CD14-positive monocyte (primary cell): ENCODE results near the gene ZNF385D. TPM values are rescaled to one million over a fixed set of nuclear protein-coding genes. Genes with fewer than 3 reads are reported as not detected.
A peak's percentile ranks its signal among the peaks of the same experiment; 100 is the strongest.

Source experiments
- DNase-seq, 3 donors: peaks; one replicate each; pipeline ENCODE4 v3.0.0-alpha.2; 2011 to 2022
- H2AFZ ChIP-seq: 2 replicates; pipeline ENCODE4 v1.6.0; 2012; ENCODE audit warnings: mild to moderate bottlenecking, low read depth, low read length, inconsistent platforms; ENCODE audit not compliant: insufficient read depth, poor library complexity, severe bottlenecking
- H3K27ac ChIP-seq, 2 donors: 1 replicate in 1 of 2; 2 replicates in 1 of 2; pipeline ENCODE4 v1.5.1; 2012 to 2013; ENCODE audit warnings: low read length in 2 of 2, control low read depth in 1 of 2, inconsistent platforms in 1 of 2, low read depth in 1 of 2, mild to moderate bottlenecking in 1 of 2
- H3K27me3 ChIP-seq, 2 donors: one replicate each; pipeline versions ENCODE4 v1.6.0 to v1.6.1; 2011 to 2013; ENCODE audit warnings: low read length in 2 of 2; ENCODE audit not compliant: control insufficient read depth in 2 of 2, insufficient read depth in 2 of 2
- H3K36me3 ChIP-seq, 2 donors: replicated peaks in 1 of 2; 1 replicate in 1 of 2; 2 replicates in 1 of 2; pipeline versions ENCODE4 v1.5.1 to v1.6.1; 2012 to 2013; ENCODE audit warnings: low read length in 2 of 2, control low read depth in 1 of 2, inconsistent platforms in 1 of 2, mild to moderate bottlenecking in 1 of 2; ENCODE audit not compliant: insufficient read depth in 2 of 2, control insufficient read depth in 1 of 2
- H3K4me1 ChIP-seq, 2 donors: 1 replicate in 1 of 2; 2 replicates in 1 of 2; pipeline versions ENCODE4 v1.5.1 to v1.6.1; 2012 to 2013; ENCODE audit warnings: low read length in 2 of 2, control low read depth in 1 of 2, inconsistent platforms in 1 of 2, mild to moderate bottlenecking in 1 of 2, moderate library complexity in 1 of 2; ENCODE audit not compliant: insufficient read depth in 2 of 2, control insufficient read depth in 1 of 2
- H3K4me2 ChIP-seq: replicated peaks from 2 replicates; pipeline ENCODE3; 2012; ENCODE audit warnings: low read length, moderate library complexity, mild to moderate bottlenecking; ENCODE audit not compliant: poor library complexity, severe bottlenecking; ENCODE audit errors: extremely low read depth
- H3K4me3 ChIP-seq, 3 experiments: fragments of 200-600 bp in 1 of 3; sonication (generic) in 1 of 3; replicated peaks in 1 of 3; 1 replicate in 2 of 3; 2 replicates in 1 of 3; pipeline ENCODE4 v1.5.1; 2011 to 2013; ENCODE audit warnings: low read length in 3 of 3, mild to moderate bottlenecking in 3 of 3, control low read depth in 2 of 3, low read depth in 2 of 3, inconsistent platforms in 1 of 3, moderate library complexity in 1 of 3
- H3K79me2 ChIP-seq: 2 replicates; pipeline ENCODE4 v1.6.0; 2012; ENCODE audit warnings: mild to moderate bottlenecking, control low read depth, inconsistent platforms, low read length, moderate library complexity; ENCODE audit not compliant: insufficient read depth
- H3K9ac ChIP-seq: 2 replicates; pipeline ENCODE4 v1.6.0; 2017; ENCODE audit warnings: low read length, mild to moderate bottlenecking; ENCODE audit not compliant: insufficient read depth, poor library complexity, severe bottlenecking
- H3K9me3 ChIP-seq, 2 donors: replicated peaks in 1 of 2; 1 replicate in 1 of 2; 2 replicates in 1 of 2; pipeline versions ENCODE4 v1.5.1 to v1.6.1; 2012 to 2013; ENCODE audit warnings: low read length in 2 of 2, control low read depth in 1 of 2; ENCODE audit not compliant: control insufficient read depth in 1 of 2, insufficient read depth in 1 of 2
- H4K20me1 ChIP-seq: 2 replicates; pipeline ENCODE4 v1.6.0; 2012; ENCODE audit warnings: mild to moderate bottlenecking, low read length, control low read depth, moderate library complexity; ENCODE audit not compliant: insufficient read depth
- H3K27ac Mint-ChIP-seq, 7 donors: one replicate each; pipeline ENCODE4 v1.8.0; 2020; ENCODE audit warnings: mild to moderate bottlenecking in 7 of 7, mixed read lengths in 7 of 7, moderate library complexity in 6 of 7, inconsistent platforms in 2 of 7
- H3K27me3 Mint-ChIP-seq, 3 donors: one replicate each; pipeline ENCODE4 v1.8.0; 2021 to 2022; ENCODE audit warnings: low read depth in 3 of 3, mild to moderate bottlenecking in 3 of 3, mixed read lengths in 3 of 3, moderate library complexity in 3 of 3, inconsistent platforms in 1 of 3
- H3K36me3 Mint-ChIP-seq, 2 donors: one replicate each; pipeline ENCODE4 v1.8.0; 2020; ENCODE audit warnings: mixed read lengths in 2 of 2, inconsistent platforms in 1 of 2, mild to moderate bottlenecking in 1 of 2
- H3K4me1 Mint-ChIP-seq: one replicate; pipeline ENCODE4 v1.8.0; 2020; ENCODE audit warnings: mild to moderate bottlenecking, mixed read lengths
- H3K4me3 Mint-ChIP-seq, 2 donors: one replicate each; pipeline ENCODE4 v1.8.0; 2020; ENCODE audit warnings: mild to moderate bottlenecking in 2 of 2, mixed read lengths in 2 of 2, moderate library complexity in 1 of 2
- H3K9me3 Mint-ChIP-seq, 7 donors: one replicate each; pipeline ENCODE4 v1.8.0; 2020 to 2022; ENCODE audit warnings: mixed read lengths in 7 of 7, mild to moderate bottlenecking in 6 of 7, moderate library complexity in 6 of 7, inconsistent platforms in 2 of 7
- WGBS: methylation state at CpG from one replicate; pipeline ENCODE4 v1.1.5; 2013; ENCODE audit warnings: missing lambda C conversion rate; ENCODE audit not compliant: insufficient coverage; 5-methylcytosine and 5-hydroxymethylcytosine counted together
- intact Hi-C, 2 donors: fragments of 100-400 bp; cut with micrococcal nuclease; formaldehyde crosslinking; loops; one replicate each; pipeline versions ENCODE4 v1.15.0 to v1.15.1; 2023
- polyA plus RNA-seq, 3 donors: library from polyadenylated mRNA; depleted of rRNA in 1 of 3; unstranded in 2 of 3; stranded (reverse) in 1 of 3; fragments of 300-500 nt in 2 of 3; fragments of >200 nt in 1 of 3; fragmentation: Illumina TruSeq in 2 of 3; gene quantifications; 1 replicate in 2 of 3; 2 replicates in 1 of 3; pipeline ENCODE4 v1.2.3, GENCODE V29; 2012 to 2021
- TF ChIP-seq, protein P1 (sequence below): fragments of 200-600 bp; IDR thresholded peaks from one replicate; pipeline ENCODE4 v1.8.0; 2022; ENCODE audit warnings: antibody characterized with exemption, mild to moderate bottlenecking

The ZNF385D gene
- polyA plus RNA-seq, 3 donors = not detected

DNA sequence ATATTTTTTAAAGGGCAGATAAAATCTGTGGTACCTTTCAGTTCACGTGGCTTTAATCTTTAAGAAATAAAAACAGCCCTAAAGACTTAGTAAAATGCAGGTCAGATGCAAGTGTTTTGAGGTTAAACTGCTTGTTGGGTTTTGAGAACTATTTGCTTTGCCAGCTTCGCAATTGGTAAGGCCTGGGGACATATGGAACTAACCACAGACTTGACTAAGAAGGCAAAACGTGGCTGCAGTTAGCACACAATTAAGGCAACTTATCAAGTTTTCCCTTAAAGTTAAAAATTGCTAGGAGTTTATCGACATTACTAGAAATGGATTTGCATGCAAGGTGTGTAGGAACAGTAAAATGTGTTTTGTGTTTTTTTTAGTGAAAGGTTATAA is 206.9 kb downstream of the ZNF385D start:
- Histone ChIP-seq H3K9me3 (peaks cover 12 to 27% of the 10 kb centered on the region in 2 donors), H3K9ac (no peak overlapping the region), H3K27ac (no peak overlapping the region), H3K79me2 (no peaks in the 10 kb centered on the region), H2AFZ (no peak overlapping the region), H3K27me3 (no peaks in the 10 kb centered on the region), H3K4me1 (no peaks in the 10 kb centered on the region), H3K36me3 (no peaks in the 10 kb centered on the region), H3K4me2 (no peak overlapping the region), H3K4me3 (no peak overlapping the region), H4K20me1 (no peaks in the 10 kb centered on the region)
- TF ChIP-seq, protein P1, sequence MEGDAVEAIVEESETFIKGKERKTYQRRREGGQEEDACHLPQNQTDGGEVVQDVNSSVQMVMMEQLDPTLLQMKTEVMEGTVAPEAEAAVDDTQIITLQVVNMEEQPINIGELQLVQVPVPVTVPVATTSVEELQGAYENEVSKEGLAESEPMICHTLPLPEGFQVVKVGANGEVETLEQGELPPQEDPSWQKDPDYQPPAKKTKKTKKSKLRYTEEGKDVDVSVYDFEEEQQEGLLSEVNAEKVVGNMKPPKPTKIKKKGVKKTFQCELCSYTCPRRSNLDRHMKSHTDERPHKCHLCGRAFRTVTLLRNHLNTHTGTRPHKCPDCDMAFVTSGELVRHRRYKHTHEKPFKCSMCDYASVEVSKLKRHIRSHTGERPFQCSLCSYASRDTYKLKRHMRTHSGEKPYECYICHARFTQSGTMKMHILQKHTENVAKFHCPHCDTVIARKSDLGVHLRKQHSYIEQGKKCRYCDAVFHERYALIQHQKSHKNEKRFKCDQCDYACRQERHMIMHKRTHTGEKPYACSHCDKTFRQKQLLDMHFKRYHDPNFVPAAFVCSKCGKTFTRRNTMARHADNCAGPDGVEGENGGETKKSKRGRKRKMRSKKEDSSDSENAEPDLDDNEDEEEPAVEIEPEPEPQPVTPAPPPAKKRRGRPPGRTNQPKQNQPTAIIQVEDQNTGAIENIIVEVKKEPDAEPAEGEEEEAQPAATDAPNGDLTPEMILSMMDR = no peak
- no peaks in the 10 kb centered on the region for H3K36me3 Mint-ChIP-seq
- H3K4me3 Mint-ChIP-seq = peak overlapping the region in 1 of 2 donors; percentile 44
- 58% methylated on average over 2 of the region's 4 CpGs for WGBS
- intact Hi-C loops = no loop called here
- H3K27ac Mint-ChIP-seq = no peak overlapping the region
- DNase-seq = no peak
- peaks cover 3 to 20% (median 11%) of the 10 kb centered on the region in 7 donors for H3K9me3 Mint-ChIP-seq
- H3K27me3 Mint-ChIP-seq = no peaks in the 10 kb centered on the region
- H3K4me1 Mint-ChIP-seq = peaks cover 4% of the 10 kb centered on the region

DNA sequence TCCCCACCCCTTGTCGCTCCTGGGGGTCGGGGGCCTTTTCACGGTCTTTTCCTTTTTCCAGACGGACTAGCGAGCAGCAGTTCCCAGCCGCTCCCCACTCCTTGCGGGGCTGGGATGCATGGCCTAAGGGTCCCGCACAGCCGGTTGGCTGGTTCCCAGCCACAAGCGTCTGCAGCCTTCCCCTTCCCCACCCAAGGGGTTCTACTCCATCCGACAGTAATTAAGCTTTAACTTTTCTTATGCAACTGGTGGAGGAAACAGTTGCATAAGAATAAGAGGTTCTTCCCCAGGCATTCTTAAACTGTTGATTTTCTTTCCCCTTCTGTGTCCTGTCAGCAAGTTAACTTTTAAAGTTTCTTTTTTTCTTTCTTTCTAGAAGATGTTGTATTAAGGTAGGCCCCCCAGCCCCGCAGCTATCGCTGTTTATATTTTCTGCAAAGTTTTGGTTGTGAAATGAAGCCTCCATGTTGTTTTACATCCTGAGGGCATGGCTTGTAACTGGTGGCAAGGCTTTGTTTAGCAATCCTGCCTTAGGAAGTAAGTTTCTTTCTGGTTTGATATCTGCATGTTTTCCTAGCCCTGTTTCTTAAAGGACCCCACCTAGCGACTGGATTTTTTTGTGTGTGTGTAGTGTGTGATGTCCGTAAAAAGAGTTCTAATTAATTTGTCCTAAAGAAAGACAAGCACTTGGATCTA is 207.5 kb downstream of the ZNF385D start:
- WGBS = 77% methylated on average over 6 of the region's 15 CpGs
- intact Hi-C loops = no loop called here

More for the DNA sequence above, 207.5 kb downstream of the ZNF385D start:
- H3K9me3 ChIP-seq = peaks cover 12 to 27% of the 10 kb centered on the region in 2 donors
- peak overlapping the region in 1 of 3 experiments; percentile 40 for H3K4me3 ChIP-seq
- peak overlapping the region; percentile 49 to 65 for H3K4me3 Mint-ChIP-seq
- H3K9ac ChIP-seq = no peak overlapping the region
- no peak for DNase-seq
- H3K27ac ChIP-seq = no peak overlapping the region
- no peak overlapping the region for H2AFZ ChIP-seq
- H3K4me1 ChIP-seq = no peaks in the 10 kb centered on the region
- no peaks in the 10 kb centered on the region for H3K36me3 Mint-ChIP-seq
- H3K27ac Mint-ChIP-seq = peak overlapping the region in 4 of 7 donors; percentile 28 to 77 (median 43)
- no peaks in the 10 kb centered on the region for H3K27me3 Mint-ChIP-seq
- no peaks in the 10 kb centered on the region for H3K79me2 ChIP-seq
- peaks cover 3 to 20% (median 11%) of the 10 kb centered on the region in 7 donors for H3K9me3 Mint-ChIP-seq
- H4K20me1 ChIP-seq = no peaks in the 10 kb centered on the region
- no peaks in the 10 kb centered on the region for H3K27me3 ChIP-seq
- no peak overlapping the region for H3K4me2 ChIP-seq
- TF ChIP-seq, protein P1 = no peak
- peaks cover 4% of the 10 kb centered on the region for H3K4me1 Mint-ChIP-seq
- H3K36me3 ChIP-seq = no peaks in the 10 kb centered on the region
